ENCODE results near the gene SSRP1.

The SSRP1 gene

DNA sequence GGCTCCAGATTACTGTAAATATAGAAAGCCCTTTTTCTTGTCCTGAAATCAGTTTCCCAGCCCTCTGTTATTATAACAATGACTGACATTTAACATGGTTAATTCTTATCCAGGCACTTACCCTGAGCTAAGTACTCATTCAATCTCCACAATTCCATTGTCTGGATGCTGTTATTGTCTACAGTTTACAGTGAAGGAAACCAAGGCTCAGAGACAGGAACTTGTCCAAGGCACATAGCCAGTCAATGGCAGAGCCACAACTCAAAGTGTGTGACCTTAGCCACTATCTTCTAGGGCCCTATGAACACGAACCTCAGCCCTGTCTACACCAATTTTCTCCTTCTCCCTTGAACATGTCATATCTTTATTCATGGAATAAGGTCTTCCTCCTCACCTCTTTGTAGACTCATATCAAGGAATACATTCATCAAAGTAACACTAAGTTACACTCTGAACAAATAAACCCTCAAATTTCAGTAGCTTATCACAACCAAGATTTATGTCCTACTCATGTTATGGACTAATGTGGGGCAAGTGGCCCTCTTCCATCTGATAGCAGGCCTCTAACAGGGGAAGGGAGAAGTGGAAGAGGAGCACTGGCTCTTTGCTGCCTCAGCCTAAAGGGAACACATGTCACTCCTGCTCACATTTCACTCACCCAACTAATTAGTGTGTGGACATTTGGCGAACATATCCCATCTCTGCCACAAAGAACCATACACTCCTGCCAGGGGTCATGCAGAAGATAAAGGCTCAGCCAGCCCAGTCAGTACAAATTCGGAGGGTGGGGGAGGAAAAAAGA is 59.3 kb downstream of the SSRP1 start:
- TF ChIP-seq, protein P1, sequence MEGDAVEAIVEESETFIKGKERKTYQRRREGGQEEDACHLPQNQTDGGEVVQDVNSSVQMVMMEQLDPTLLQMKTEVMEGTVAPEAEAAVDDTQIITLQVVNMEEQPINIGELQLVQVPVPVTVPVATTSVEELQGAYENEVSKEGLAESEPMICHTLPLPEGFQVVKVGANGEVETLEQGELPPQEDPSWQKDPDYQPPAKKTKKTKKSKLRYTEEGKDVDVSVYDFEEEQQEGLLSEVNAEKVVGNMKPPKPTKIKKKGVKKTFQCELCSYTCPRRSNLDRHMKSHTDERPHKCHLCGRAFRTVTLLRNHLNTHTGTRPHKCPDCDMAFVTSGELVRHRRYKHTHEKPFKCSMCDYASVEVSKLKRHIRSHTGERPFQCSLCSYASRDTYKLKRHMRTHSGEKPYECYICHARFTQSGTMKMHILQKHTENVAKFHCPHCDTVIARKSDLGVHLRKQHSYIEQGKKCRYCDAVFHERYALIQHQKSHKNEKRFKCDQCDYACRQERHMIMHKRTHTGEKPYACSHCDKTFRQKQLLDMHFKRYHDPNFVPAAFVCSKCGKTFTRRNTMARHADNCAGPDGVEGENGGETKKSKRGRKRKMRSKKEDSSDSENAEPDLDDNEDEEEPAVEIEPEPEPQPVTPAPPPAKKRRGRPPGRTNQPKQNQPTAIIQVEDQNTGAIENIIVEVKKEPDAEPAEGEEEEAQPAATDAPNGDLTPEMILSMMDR (IDR thresholded peaks at IDR 0.05; ENCODE audit: low read depth, low read length) = no peak
- Histone ChIP-seq H3K27ac (no peak overlapping the region), H3K9me3 (ENCODE audit: severe bottlenecking) (peaks cover 5% of the 10 kb centered on the region)

More for the DNA sequence above, 59.3 kb downstream of the SSRP1 start:
- Histone ChIP-seq H3K4me3 (ENCODE audit: low read depth, low read length) (no peak overlapping the region), H3K27me3 (ENCODE audit: insufficient read depth, low read depth, severe bottlenecking) (no peaks in the 10 kb centered on the region), H3K36me3 (no peaks in the 10 kb centered on the region)
- DNase-seq = no peak

All from WERI-Rb-1 (cell line).